Transverse colon (tissue), 4 donors: ENCODE measurements around the gene NKAIN2.

ENCODE experiments used
- POLR2A ChIP-seq: fragments of 450-650 bp; IDR thresholded peaks from one replicate; pipeline ENCODE4 v1.6.1; 2016; ENCODE audit warnings: antibody characterized with exemption, mild to moderate bottlenecking, moderate library complexity
- POLR2AphosphoS5 ChIP-seq, 3 donors: sonication (generic); formaldehyde crosslinking; IDR thresholded peaks; one replicate each; pipeline ENCODE4 v1.6.1; 2016; ENCODE audit warnings: antibody characterized with exemption in 3 of 3
- TF ChIP-seq, protein P1 (sequence below), 5 experiments: fragments of 200-600 bp in 3 of 5; fragments of 450-650 bp in 2 of 5; sonication (generic) in 3 of 5; IDR thresholded peaks; 1 replicate in 2 of 5; 2 replicates in 3 of 5; pipeline ENCODE4 v1.5.1; 2016 to 2017; ENCODE audit warnings: antibody characterized with exemption in 5 of 5, inconsistent platforms in 3 of 5, mild to moderate bottlenecking in 2 of 5, moderate library complexity in 1 of 5

DNA sequence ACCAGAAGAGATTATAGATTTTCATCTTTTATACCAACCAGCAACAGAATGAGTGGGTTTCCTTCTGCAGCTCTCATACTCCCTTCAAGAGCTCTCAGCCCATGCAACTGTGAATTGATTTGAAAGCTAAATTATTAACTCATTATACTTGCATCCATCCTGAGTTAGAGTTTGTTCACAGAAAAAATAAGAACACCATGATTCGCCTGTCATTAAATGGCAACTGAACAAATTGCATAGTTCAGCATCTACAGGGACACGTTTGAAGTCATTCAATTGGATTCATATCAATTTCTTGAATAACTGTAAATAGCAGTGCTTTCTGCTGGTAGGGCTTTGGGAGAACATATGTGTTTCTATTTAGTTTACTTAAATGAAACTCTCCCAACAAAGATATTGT is 65.7 kb downstream of the NKAIN2 start:
- TF ChIP-seq, protein P1, sequence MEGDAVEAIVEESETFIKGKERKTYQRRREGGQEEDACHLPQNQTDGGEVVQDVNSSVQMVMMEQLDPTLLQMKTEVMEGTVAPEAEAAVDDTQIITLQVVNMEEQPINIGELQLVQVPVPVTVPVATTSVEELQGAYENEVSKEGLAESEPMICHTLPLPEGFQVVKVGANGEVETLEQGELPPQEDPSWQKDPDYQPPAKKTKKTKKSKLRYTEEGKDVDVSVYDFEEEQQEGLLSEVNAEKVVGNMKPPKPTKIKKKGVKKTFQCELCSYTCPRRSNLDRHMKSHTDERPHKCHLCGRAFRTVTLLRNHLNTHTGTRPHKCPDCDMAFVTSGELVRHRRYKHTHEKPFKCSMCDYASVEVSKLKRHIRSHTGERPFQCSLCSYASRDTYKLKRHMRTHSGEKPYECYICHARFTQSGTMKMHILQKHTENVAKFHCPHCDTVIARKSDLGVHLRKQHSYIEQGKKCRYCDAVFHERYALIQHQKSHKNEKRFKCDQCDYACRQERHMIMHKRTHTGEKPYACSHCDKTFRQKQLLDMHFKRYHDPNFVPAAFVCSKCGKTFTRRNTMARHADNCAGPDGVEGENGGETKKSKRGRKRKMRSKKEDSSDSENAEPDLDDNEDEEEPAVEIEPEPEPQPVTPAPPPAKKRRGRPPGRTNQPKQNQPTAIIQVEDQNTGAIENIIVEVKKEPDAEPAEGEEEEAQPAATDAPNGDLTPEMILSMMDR (IDR thresholded peaks at IDR 0.05) = no peak
- TF ChIP-seq POLR2A (no peak), POLR2AphosphoS5 (IDR thresholded peaks at IDR 0.05) (no peak)
